HS-5 (cell line): ENCODE results near the gene PDE1C.
A peak's percentile ranks its signal among the peaks of the same experiment; 100 is the strongest.

ENCODE experiments used
- DNase-seq: peaks from one replicate; pipeline ENCODE4 v3.0.0-alpha.2; 2012; ENCODE audit warnings: low read depth

Gene PDE1C

GRCh38 chr7:31772211-31772610 lies 298.0 kb downstream of the PDE1C start:
- no peak for DNase-seq

GRCh38 chr7:31767686-31768358 lies 302.4 kb downstream of the PDE1C start:
- DNase-seq = no peak

GRCh38 chr7:31764462-31764861 lies 305.7 kb downstream of the PDE1C start:
- DNase-seq = no peak

- no peak for DNase-seq
Observed at GRCh38 chr7:31763548-31763947, 306.7 kb downstream of the PDE1C start.

- DNase-seq = no peak
Observed at GRCh38 chr7:31761646-31762045, 308.6 kb downstream of the PDE1C start.

GRCh38 chr7:31758755-31759154 lies 311.5 kb downstream of the PDE1C start:
- DNase-seq = no peak

- no peak for DNase-seq
Observed at GRCh38 chr7:31751726-31752125, 318.5 kb downstream of the PDE1C start.

GRCh38 chr7:31748084-31748483 lies 322.1 kb downstream of the PDE1C start:
- DNase-seq = no peak

GRCh38 chr7:31747553-31747952 lies 322.7 kb downstream of the PDE1C start:
- DNase-seq = no peak

GRCh38 chr7:31744294-31744874 lies 325.8 kb downstream of the PDE1C start:
- peak; percentile 53 for DNase-seq

GRCh38 chr7:31741852-31742251 lies 328.4 kb downstream of the PDE1C start:
- no peak for DNase-seq

- peak; percentile 33 for DNase-seq
Observed at GRCh38 chr7:31735991-31736982, 333.9 kb downstream of the PDE1C start.

- peak; percentile 46 for DNase-seq
Observed at GRCh38 chr7:31734456-31734855, 335.8 kb downstream of the PDE1C start.

- DNase-seq = no peak
Observed at GRCh38 chr7:31729195-31729804, 340.9 kb downstream of the PDE1C start.

- DNase-seq = no peak
Observed at GRCh38 chr7:31724696-31725095, 345.5 kb downstream of the PDE1C start.

GRCh38 chr7:31720366-31720765 lies 349.8 kb downstream of the PDE1C start:
- DNase-seq = no peak

GRCh38 chr7:31716355-31716754 lies 353.9 kb downstream of the PDE1C start:
- no peak for DNase-seq

GRCh38 chr7:31710171-31710570 lies 360.0 kb downstream of the PDE1C start:
- no peak for DNase-seq

- DNase-seq = no peak
Observed at GRCh38 chr7:31707089-31707488, 363.1 kb downstream of the PDE1C start.

- no peak for DNase-seq
Observed at GRCh38 chr7:31705377-31705776, 364.8 kb downstream of the PDE1C start.

- DNase-seq = no peak
Observed at GRCh38 chr7:31702354-31702753, 367.9 kb downstream of the PDE1C start.
